Gastroesophageal sphincter (tissue), 3 donors: ENCODE results near the gene TNFRSF18.

Experiments used
- CTCF ChIP-seq, 4 experiments: fragments of 200-600 bp in 2 of 4; fragments of 450-650 bp in 2 of 4; sonication (generic) in 1 of 4; IDR thresholded peaks; one replicate each; pipeline ENCODE4 v1.5.1; 2017 to 2019; ENCODE audit warnings: antibody characterized with exemption in 4 of 4, mild to moderate bottlenecking in 2 of 4, moderate library complexity in 2 of 4
- EP300 ChIP-seq: sonication (generic); formaldehyde crosslinking; IDR thresholded peaks from one replicate; pipeline ENCODE4 v1.6.1; 2017; ENCODE audit warnings: antibody characterized with exemption, mild to moderate bottlenecking
- POLR2A ChIP-seq, 2 donors: fragments of 450-650 bp; IDR thresholded peaks; one replicate each; pipeline ENCODE4 v1.6.1; 2017; ENCODE audit warnings: antibody characterized with exemption in 2 of 2, mild to moderate bottlenecking in 2 of 2, moderate library complexity in 1 of 2
- POLR2AphosphoS5 ChIP-seq: sonication (generic); formaldehyde crosslinking; IDR thresholded peaks from one replicate; pipeline ENCODE4 v1.6.1; 2017; ENCODE audit warnings: antibody characterized with exemption

- TF ChIP-seq POLR2A (IDR thresholded peaks at IDR 0.05) (no peak), CTCF (IDR thresholded peaks at IDR 0.05) (no peak), POLR2AphosphoS5 (no peak), EP300 (no peak)
Observed at GRCh38 chr1:1194723-1195122, 11.7 kb downstream of the TNFRSF18 start.
